ENCODE results near the gene KLK4. TPM values are rescaled to one million over a fixed set of nuclear protein-coding genes. Genes with fewer than 3 reads are reported as not detected.

Gene KLK4
- total and polyA plus RNA-seq, 4 donors, result 0.03 to 0.26 TPM; not detected in 2

DNA sequence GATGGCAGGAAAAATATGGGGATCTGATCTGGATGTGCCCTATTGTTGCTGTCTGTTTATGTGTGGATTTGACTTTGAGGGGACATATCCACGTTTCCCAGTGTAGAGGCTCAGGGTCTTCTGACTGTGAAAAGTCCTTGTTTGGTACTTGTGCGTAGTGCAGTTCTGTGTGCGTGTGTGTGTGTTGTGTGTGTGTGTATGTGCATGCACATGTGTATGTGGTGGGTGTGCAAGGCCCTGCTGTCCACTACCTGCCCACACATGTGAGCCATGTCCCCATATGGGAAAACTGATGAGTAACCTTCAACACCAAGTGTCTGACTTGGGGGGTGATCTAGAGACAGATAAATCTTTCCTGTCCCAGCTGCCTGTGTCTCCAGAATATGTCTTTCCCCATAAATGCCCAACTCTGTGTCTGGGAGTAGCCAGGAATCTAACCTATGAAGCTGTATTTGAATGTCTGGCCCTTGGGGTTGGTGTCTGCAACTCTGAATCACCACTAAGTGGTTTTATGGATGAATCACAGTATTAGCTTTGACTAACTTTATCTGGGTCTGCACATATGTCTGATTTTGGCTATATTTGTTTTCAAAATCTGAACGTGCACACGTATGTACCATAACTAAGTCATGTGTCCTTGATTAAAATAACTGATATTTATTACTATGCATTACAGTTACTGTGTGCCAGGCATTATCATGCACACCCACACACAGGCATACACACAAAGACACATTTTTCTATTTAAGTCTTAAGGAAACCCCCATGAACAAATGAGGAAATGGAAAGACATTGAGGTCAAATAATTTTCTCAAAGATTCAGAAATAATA is 20.6 kb downstream of the KLK4 start:
- Histone ChIP-seq H3K27ac (ENCODE audit: low read depth in 1 of 2, low read length in 1 of 2) (no peak overlapping the region), H3K4me1 (ENCODE audit: control insufficient read depth in 5 of 5, insufficient read depth in 5 of 5, low read length in 5 of 5) (no peaks in the 10 kb centered on the region), H3K9me3 (ENCODE audit: control insufficient read depth in 4 of 4, insufficient read depth in 3 of 4, low read length in 3 of 4) (peaks cover 0 to 6% (median 0%) of the 10 kb centered on the region in 4 donors), H3K4me3 (no peak overlapping the region), H3K9ac (ENCODE audit: insufficient read depth in 1 of 2, low read length in 2 of 2) (no peak overlapping the region), H3K27me3 (ENCODE audit: control insufficient read depth in 3 of 3, insufficient read depth in 3 of 3, low read length in 2 of 3) (peaks cover 0 to 4% (median 0%) of the 10 kb centered on the region in 3 donors), H3K36me3 (ENCODE audit: control insufficient read depth in 4 of 4, insufficient read depth in 4 of 4, low read length in 4 of 4) (no peaks in the 10 kb centered on the region)
- DNase-seq (no peak), ATAC-seq (ENCODE audit: insufficient read depth, low FRiP score) (no peak)
- WGBS, 2 donors, result 48 to 54% methylated on average over 5 of the region's 5 CpGs
- TF ChIP-seq, protein P1, sequence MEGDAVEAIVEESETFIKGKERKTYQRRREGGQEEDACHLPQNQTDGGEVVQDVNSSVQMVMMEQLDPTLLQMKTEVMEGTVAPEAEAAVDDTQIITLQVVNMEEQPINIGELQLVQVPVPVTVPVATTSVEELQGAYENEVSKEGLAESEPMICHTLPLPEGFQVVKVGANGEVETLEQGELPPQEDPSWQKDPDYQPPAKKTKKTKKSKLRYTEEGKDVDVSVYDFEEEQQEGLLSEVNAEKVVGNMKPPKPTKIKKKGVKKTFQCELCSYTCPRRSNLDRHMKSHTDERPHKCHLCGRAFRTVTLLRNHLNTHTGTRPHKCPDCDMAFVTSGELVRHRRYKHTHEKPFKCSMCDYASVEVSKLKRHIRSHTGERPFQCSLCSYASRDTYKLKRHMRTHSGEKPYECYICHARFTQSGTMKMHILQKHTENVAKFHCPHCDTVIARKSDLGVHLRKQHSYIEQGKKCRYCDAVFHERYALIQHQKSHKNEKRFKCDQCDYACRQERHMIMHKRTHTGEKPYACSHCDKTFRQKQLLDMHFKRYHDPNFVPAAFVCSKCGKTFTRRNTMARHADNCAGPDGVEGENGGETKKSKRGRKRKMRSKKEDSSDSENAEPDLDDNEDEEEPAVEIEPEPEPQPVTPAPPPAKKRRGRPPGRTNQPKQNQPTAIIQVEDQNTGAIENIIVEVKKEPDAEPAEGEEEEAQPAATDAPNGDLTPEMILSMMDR (IDR thresholded peaks at IDR 0.05; ENCODE audit: control extremely low read depth, extremely low read depth), result no peak

DNA sequence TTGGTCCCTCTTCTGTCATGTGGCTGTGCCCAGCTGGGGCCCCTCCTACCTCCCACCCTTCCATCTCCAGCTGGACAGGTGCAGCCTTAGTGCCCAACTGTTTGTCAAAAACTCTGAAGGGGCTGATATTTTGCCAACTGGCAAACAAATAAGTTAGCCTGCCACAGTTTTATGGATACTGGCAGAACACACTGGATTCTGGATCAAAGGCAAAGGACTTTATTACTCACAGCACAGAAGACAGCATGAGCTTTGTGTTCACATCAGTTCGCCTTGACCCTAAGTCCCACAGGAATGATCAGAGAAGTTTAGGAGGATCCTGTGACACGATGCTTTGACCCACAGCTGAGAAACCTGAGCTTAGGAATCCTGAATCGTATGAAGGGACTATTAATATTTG is 21.6 kb downstream of the KLK4 start:
- no peak for ATAC-seq (ENCODE audit: insufficient read depth, low FRiP score)

DNA sequence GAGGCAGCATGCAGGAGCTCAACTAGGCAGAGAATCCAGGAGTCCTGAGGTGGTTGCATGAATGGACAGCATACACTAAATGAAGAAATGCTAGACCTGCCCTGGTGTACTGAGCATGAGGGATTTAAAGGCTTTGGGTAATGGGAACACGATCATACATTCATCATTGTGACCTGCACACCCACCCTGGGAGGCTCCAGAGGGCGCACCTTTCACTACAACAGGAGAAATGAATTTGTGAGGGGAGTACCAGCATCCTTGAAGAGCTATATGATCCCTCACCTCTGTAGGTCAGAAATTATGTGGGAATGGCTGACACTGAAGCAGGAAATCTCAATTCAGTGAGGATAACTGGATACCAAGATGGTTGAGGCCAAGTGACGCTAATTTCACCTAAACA is 29.0 kb downstream of the KLK4 start:
- H3K9ac ChIP-seq (ENCODE audit: insufficient read depth in 1 of 2, low read length in 2 of 2), result no peak overlapping the region
- TF ChIP-seq, protein P1 (IDR thresholded peaks at IDR 0.05; ENCODE audit: control extremely low read depth, extremely low read depth), result no peak
- WGBS, 2 donors, result 49 to 64% methylated on average over 3 of the region's 3 CpGs
- no peaks in the 10 kb centered on the region for H3K9me3 ChIP-seq (ENCODE audit: control insufficient read depth in 4 of 4, insufficient read depth in 3 of 4, low read length in 3 of 4)
- H3K4me3 ChIP-seq, result no peak overlapping the region
- no peaks in the 10 kb centered on the region for H3K4me1 ChIP-seq (ENCODE audit: control insufficient read depth in 5 of 5, insufficient read depth in 5 of 5, low read length in 5 of 5)
- peaks cover 0 to 7% (median 0%) of the 10 kb centered on the region in 3 donors for H3K27me3 ChIP-seq (ENCODE audit: control insufficient read depth in 3 of 3, insufficient read depth in 3 of 3, low read length in 2 of 3)
- H3K36me3 ChIP-seq (ENCODE audit: control insufficient read depth in 4 of 4, insufficient read depth in 4 of 4, low read length in 4 of 4), result no peaks in the 10 kb centered on the region
- DNase-seq (no peak), ATAC-seq (ENCODE audit: insufficient read depth, low FRiP score) (no peak)
- H3K27ac ChIP-seq (ENCODE audit: low read depth in 1 of 2, low read length in 1 of 2), result no peak overlapping the region

More for the DNA sequence above, 21.6 kb downstream of the KLK4 start:
- Histone ChIP-seq H3K9ac (ENCODE audit: insufficient read depth in 1 of 2, low read length in 2 of 2) (no peak overlapping the region), H3K36me3 (ENCODE audit: control insufficient read depth in 4 of 4, insufficient read depth in 4 of 4, low read length in 4 of 4) (no peaks in the 10 kb centered on the region), H3K27ac (ENCODE audit: low read depth in 1 of 2, low read length in 1 of 2) (no peak overlapping the region), H3K4me1 (ENCODE audit: control insufficient read depth in 5 of 5, insufficient read depth in 5 of 5, low read length in 5 of 5) (no peaks in the 10 kb centered on the region), H3K4me3 (no peak overlapping the region), H3K9me3 (ENCODE audit: control insufficient read depth in 4 of 4, insufficient read depth in 3 of 4, low read length in 3 of 4) (peaks cover 0 to 6% (median 0%) of the 10 kb centered on the region in 4 donors), H3K27me3 (ENCODE audit: control insufficient read depth in 3 of 3, insufficient read depth in 3 of 3, low read length in 2 of 3) (peaks cover 0 to 4% (median 0%) of the 10 kb centered on the region in 3 donors)
- TF ChIP-seq, protein P1 (IDR thresholded peaks at IDR 0.05; ENCODE audit: control extremely low read depth, extremely low read depth), result no peak
- DNase-seq, result no peak
- 56 to 58% methylated on average over 3 of the region's 3 CpGs for WGBS, 2 donors

Data from lung (tissue), 12 donors.